DMS114 treated with DMSO at 0.1 percent for 48 hours (cell line): ENCODE measurements around the gene AKAP6.

Source experiments
- DNase-seq: peaks from one replicate; lab custom pipeline; 2025; ENCODE audit not compliant: unreplicated experiment; lab: John Stamatoyannopoulos, UW

The AKAP6 gene

DNA sequence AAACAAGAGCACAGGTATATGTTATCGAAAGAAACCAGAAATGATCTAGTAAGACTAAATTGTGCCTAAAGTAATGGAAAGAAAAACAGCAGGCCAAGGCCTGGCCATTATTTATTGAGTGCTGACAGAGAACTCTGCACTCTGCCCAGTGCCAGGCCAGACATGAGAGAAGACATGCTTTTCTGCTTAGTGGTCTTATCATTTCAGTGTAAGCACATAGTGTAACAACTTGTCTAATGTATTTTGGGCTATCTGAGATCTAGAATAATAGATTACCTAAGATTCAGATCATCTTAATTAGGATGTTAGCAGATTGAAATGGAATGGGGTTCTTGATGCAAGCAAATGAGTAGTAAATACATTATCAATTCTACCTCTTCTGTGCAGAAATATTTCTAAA lies 278.3 kb downstream of the AKAP6 start:
- no peak for DNase-seq

DNA sequence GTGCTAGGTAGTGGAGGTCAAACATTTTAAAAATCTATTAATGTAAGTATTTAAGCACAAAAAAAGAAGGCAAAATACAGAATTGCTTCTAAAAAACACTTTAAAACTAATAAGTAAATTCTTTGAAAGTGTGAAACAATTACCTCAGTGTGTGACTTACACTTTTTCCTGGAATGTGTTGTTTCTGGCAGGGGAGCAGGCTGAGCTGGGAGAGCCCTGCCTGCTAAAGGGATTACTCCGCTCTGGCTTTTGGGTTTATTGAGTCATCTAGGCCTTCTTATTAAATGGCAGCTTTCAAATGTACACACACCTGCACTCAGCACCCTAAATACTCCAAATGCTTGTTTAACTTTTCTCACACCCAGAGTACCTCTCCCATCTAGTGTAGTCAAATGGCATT lies 279.8 kb downstream of the AKAP6 start:
- DNase-seq, result no peak

DNA sequence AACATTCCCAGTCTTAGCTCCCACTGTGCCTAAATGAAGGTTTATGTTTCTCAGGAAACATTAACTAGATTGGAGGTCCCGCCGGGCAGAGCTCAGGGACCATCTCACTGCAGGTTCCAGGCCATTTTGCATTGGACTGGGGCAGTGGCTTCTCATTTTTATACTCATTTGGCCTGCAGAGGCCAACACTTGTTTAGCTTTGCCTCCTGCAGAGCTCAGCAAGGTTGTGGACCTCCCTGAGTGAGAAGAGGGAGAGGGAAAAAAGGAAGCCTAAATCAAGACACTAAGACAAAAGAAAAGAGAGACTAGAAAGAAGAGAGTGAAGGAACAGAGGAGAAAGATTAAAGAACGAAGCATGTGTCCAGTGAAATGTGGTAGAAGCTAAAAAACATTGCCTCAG lies 280.3 kb downstream of the AKAP6 start:
- no peak for DNase-seq

DNA sequence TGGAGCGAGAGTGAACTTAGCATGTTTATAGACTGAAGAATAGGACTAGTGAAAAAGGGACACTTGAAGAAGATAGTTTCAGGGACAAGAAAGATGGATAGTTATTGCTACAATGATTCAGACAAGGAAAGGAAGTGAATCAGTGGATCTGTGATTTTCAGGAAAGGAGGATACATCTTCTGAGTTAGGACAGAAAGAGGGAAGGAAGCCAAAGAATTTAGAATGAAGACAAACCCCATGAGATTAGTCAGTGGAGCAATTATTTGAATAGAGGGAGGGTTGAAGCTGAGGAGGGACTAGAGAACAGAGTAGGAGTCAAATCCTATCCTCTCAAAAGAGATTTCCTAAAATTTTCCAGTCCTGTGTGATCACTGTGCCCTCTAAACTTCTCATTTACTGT lies 282.7 kb downstream of the AKAP6 start:
- no peak for DNase-seq

DNA sequence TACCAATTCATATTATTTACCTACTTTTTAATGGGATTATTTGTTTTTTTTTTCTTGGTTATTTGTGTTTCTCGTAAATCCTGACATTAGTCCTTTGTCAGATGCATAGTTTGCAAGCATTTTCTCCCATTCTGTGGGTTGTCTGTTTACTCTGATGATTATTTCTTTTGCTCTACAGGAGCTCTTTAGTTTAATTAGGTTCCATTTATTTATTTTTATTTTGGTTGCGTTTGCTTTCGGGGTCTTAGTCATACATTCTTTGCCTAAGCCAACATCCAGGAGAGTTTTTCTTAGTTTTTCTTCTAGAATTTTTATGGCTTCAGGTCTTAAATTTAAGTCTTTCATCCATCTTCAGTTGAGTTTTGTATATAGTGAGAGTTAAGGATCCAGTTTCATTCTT lies 289.9 kb downstream of the AKAP6 start:
- no peak for DNase-seq

DNA sequence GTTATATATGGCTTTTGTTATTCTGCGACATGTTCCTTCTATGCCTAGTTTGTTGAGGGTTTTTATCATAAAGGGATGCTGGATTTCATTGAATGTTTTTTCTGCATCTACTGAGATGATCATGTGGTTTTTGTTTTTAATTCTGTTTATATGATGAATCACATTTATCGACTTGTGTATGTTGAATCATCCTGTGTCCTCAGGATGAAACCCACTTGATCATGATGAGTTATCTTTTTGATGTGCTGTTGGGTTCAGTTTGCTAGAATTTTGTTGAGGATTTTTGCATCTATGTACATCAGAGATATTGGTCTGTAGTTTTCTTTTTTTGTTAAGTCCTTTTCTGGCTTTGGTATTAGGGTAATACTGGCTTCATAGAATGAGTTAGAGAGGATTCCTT lies 291.2 kb downstream of the AKAP6 start:
- DNase-seq, result no peak

DNA sequence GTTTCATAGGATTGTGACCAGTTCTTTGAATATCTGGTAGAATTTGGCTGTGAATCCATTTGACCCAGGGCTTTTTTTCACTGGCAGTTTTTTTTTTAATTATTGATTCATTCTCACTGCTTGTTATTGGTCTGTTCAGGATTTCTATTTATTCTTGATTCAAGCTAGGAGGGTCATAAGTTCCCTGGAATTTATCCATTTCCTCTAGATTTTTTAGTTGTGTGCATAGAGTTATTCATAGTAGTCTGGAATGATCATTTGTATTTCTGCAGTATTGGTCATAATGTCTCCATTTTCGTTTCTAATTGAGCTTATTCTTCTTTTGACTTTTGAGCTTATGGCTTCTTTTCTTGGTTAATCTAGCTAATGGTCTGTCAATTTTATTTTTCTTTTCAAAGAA lies 291.6 kb downstream of the AKAP6 start:
- no peak for DNase-seq

DNA sequence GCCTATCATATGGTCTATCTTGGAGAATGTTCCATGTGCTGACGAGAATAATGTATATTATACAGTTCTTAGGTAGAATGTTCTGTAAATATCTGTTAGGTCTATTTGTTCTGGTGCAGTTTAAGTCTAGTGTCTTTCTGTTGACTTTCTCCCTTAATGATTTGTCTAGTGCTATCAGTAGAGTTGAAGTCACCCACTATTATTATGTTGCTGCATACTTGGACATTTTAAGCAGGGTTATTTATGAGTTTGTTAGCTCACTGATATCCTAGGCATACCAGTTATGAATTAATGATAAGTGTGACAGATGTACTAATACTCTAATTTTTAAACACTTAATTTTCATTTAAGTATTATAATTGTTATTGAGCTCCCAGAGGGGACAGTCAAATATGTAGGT lies 292.5 kb downstream of the AKAP6 start:
- no peak for DNase-seq

DNA sequence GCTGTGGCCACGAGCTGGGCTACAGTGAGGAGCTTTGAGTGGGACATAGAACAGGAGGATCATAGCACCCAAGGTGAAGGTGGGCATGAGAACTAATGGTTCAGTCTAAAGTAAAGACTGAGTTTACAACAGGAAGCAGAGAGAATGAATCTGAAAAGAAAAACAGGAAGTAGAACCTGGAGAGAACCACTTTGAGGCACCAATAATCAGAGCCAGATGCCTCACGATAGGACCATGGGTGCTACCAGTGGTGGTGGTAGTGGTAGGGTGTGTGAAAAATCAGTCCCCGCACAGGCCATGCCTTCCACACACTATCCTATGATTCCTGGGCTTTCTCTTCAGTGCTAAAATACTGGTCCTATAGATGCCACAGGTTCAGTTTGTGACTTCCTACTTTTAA lies 293.6 kb downstream of the AKAP6 start:
- DNase-seq, result no peak

DNA sequence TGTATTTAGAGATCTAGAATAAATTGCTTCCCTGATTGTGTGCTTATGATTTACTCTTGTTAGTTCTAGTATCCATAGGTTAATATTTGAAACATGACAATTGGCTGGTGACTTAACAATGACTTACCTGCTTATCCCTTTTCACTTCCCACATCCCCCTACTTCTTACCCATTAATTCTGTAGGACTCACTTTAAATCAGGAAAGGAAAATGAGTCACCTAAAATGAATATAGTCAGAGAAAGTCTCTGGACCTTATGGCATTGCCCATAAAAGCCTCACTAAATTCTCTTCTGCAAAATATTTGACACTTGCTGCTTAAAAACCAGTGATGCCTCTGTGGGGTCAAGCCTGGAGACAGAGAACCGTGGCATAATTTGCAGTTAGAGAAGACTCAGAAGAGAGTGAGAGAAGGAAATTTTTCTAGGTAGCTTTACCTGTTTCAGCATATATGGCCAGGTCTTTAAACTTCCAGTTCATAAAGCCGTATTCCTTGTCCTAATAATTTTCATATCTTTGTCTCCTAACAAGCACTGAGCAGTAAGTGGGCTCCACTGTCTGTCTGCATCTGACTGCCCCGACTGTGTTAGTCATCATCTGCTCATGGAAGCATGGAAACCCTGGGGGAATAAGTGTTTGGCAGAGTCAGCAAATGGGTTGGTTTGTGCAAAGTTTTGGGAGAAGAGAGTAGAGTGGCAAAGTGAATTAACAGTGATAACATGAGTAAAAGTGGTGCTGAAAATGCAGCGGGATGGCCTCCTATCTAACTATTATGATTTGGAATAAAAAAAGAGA lies 294.4 kb downstream of the AKAP6 start:
- DNase-seq, result no peak

DNA sequence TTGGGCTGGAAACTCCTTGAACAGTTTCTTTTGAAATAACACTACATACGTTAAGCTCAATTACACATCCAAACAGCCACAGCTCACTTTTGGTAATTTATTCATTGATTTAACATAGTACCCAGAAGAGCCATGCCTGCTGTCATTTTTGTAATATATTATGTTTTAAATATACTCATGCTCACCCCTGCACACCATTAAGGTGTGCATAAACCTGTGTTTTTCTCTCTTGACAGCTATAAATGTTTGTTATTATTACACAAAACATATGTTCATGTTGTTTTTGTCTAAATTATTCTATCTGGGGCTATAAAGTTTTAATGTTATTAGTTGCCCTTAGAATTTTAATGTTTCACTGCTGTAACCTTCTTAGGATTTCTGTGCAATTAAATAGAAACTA lies 296.1 kb downstream of the AKAP6 start:
- DNase-seq, result no peak

DNA sequence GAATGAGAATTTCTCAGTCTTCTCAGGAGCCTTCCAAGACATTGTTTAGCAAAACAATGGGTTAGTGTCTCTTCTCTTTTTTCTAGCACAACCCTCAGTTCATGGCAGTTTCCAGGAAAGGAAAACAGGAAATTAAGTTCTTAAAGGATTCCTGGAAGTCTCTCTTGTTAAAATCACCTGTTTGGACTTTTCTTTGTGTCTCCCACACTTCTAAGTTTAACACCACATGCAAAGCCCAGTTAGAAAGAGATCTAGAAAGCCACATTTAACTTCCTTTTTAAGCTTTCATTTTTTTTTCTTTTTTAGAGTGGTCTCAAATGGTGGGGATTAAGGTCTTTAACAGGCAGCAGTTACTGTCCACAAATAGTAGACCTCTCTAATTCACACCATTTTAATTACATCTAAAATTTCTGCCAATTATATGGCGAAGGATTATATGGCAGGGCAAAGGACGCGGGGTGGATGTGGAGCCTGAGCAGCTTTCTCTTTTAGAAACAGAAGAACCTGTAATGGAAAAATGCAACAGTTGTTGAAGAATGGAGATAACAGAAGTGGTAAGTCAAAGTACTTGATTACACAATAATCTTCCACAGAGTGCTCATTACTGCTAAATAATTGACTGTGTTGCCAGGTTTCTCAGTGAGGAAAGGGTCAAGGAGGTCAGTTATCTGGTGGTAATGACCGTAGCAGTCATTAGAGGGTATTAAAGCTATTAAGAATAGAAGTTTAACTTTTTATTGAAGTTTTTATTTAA lies 298.6 kb downstream of the AKAP6 start:
- DNase-seq, result no peak

DNA sequence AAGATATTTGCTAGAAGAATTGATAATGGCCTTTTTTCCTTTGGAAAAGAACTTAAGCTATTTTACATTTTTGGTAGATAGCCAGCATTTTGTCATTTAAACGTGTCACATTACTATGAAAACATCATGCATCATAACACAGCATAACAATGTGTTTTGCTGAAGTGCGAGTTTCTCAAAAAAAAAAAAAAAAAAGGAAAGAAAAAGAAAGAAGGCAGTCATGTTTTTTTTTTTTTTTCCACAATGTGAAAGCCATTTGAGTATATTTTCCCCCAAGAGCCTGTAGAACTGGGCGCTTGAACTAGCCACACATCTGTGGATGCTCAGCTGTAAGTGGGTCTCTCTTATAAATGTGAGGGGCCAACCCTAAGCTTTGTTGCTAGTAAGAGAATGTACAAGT lies 300.1 kb downstream of the AKAP6 start:
- DNase-seq, result no peak

DNA sequence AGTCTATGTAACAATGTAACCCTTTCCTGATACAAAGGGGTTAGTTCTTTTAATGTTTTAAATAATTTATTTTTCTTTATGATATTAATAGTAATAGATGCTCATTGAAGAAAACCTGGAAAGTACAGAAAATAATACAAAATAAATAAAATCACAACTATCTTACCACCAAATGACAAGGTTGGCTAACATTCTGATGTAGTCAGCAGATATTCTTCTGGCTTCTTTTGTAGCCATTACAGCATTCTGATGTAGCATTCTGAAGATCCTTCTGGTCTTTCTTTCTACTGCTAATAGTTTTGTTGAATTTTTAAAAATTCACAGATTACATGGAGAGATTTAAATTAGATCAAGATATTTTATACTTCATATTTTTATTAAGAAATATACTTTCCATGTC lies 301.6 kb downstream of the AKAP6 start:
- DNase-seq, result no peak

DNA sequence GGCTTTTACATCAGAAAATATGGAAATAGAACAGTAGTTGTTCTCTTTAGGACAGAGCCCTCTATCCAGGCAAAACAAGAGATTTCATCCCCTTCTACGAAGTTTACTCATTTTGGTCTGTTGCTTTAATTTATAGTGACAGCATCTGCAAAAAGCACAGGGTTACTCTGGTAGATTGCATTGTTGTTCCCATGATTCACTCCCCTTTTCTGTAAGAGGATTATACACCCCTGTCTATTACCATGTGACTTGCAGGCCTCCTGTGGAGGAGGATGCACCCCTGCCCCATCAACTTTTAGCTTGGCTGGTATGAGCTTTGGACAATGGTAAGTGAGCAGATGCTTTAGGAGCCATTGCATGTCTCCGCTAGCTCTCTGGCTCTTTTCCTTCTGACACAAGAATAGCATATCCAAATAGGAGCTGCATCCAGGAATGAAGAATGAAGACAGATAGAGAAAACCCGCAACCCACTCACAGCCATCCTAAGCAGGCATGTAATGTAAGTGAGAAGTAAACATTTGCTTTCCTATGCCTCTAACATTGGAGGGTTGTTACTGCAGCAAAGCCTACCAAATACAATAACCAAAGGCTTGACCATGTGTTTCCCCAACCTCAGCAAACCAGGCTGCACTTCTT lies 304.2 kb downstream of the AKAP6 start:
- DNase-seq, result no peak

DNA sequence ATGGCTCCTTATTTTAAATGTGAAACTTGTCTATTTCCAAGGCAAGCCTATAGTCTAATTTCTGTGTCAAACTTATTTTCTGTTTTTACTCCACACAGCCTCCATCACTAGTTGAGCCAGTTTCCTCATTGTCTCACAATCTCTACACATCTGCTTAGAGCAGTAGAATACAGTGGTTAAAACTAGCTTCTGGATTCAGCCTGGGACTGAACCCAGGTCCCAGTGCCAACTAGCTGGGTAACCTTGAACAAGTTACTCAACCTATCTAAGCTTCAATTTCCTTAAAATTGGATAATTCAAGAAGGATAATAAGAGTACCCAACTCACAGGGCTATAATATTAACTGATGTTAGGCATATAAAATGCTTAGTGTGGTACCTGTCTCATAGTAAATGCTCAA lies 304.8 kb downstream of the AKAP6 start:
- DNase-seq, result no peak

DNA sequence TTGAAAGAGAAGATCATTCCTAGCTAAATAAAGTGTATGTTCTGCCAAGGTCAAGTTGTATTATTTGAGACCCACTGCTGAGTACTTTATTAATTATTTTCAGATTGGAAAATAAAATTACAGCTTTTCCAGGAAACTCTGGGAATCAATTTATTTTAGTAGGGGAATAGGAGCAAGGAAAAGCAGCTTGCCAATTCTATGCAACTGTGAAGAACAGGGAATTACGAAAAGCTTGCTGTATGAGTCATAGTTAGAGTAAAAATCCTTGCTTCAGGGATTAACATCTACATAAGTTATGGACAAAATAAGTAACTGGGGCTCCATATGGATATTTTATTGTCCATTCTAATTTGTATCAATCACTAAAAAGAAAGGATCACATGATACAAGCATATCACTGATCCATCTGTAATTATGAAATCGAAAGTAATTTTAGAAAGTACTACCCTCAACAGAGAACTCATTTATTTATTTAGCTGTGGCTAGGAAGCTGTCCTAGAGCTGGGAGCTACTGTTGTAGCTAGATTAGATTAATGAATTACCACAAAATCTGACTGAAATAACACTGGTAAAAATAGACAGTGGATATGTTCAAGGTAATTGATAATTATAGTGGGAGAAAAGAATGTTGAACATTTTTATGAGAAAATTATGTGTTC lies 306.1 kb downstream of the AKAP6 start:
- no peak for DNase-seq

DNA sequence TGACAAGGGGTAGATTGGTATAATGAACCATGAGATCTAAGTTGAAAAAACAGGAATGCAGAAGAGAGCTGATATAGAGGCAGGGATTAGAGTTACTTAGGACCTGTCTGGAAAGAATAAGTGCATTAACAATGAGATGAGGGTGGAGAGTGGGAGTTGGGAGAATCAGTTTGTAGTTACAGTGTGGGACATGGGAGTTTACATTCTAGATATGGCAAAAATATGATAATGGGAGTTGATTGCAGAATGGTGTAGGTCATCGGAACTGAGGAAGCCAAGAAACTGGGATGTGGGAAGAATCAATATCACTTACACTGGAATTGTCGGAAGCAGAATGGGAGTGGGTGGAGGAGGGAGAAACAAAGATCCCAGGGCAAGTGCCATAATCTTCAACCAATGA lies 308.5 kb downstream of the AKAP6 start:
- no peak for DNase-seq

DNA sequence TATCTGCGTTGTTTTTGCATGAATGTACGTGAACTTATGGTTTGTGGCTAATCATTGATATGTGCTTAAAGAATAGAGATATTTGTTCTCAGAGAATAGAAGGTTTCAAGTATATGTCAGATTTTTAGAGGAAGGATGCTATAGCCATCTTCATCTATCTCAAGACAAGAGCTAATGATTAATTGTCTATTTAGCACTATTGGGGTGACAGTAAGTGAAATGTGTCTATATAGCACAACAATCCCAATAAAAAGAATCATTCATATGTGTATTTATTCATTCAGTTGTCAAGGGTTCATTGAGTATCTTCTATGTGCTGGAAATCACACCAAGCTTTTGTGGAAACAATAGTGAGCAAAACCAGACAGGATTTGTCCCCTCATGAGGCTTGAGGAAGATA lies 310.1 kb downstream of the AKAP6 start:
- DNase-seq, result no peak

DNA sequence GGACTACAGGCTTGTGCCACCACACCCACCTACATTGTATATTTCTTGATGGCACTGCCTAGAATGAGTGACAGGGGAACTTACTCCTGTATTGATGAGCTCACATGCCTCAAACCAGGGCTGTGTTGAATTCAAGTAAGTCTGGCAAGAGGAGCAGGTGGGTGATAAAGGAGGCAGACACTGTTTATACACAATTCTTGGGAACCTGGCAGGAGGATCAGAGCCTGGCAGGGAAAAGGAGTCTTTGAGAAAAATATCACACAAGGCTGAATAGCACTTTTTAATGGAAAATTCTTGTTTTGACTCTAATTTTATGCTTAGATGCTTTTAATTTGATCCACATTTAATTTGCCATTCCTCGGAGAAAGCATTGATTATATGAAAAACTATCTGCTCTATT lies 316.5 kb downstream of the AKAP6 start:
- no peak for DNase-seq

DNA sequence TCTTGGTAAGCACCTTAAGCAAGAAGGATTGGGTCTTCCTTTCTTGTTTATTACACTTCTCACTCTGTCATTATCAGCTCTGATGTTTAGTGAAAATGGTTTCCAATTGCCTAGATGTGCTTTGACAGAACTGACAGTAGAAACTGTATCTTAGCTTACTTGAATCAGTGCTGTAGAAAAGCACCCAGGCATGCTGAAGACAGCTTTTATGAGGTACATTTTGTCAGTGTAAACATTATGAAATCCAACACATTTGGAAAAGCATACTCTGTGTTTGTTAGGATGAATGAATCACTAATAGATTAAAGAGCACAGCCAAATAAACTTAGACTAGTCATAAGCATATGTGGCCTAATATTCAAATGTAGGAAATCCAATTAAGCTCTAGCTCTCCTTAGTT lies 319.3 kb downstream of the AKAP6 start:
- DNase-seq, result no peak

DNA sequence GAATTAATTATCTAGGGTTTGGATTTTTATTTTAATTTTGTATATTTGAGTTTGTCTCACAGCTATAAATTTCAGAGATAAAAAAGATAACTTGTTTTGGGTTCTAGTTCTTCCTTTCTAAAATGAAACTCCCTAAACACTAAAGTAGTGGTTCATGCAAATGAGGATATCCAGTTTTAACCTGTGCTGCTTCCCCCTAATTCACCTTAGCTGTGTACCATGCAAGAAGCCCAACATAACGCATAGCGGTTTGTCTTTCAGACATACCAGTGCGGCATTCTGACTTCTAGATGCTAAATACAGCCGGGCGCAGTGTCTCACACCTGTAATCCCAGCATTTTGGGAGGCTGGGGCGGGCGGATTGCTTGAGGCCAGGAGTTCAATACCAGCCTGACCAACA lies 320.9 kb downstream of the AKAP6 start:
- DNase-seq, result no peak
